Renal cortex interstitium (tissue), 11 donors: ENCODE measurements around the gene LRRC1. TPM values are rescaled to one million over a fixed set of nuclear protein-coding genes. Genes with fewer than 3 reads are reported as not detected.

Source experiments
- DNase-seq, 11 donors: peaks; one replicate each; pipeline ENCODE4 v3.0.0-alpha.2; 2013; ENCODE audit warnings: low read depth in 9 of 11, low spot score in 4 of 11; ENCODE audit errors: extremely low read depth in 1 of 11
- polyA plus RNA-seq, 3 donors: library from polyadenylated mRNA; unstranded; fragments of 120-200 nt; gene quantifications; one replicate each; pipeline ENCODE4 v1.2.1, GENCODE V29; 2013; ENCODE audit not compliant: insufficient read length in 3 of 3

LRRC1 gene
- polyA plus RNA-seq, 3 donors = 25.0 to 33.3 (median 27.2) TPM

GRCh38 chr6:53860511-53860910 is 65.7 kb downstream of the LRRC1 start:
- DNase-seq = no peak

- no peak for DNase-seq
Observed at GRCh38 chr6:53861518-53861917, 66.7 kb downstream of the LRRC1 start.

- no peak for DNase-seq
Observed at GRCh38 chr6:53862662-53863462, 68.1 kb downstream of the LRRC1 start.

- DNase-seq = no peak
Observed at GRCh38 chr6:53864781-53865180, 70.0 kb downstream of the LRRC1 start.

- DNase-seq = no peak
Observed at GRCh38 chr6:53866226-53866625, 71.4 kb downstream of the LRRC1 start.

GRCh38 chr6:53868626-53869025 is 73.8 kb downstream of the LRRC1 start:
- no peak for DNase-seq

- DNase-seq = peak in 1 of 11 donors; percentile 9
Observed at GRCh38 chr6:53869964-53870363, 75.2 kb downstream of the LRRC1 start.

- no peak for DNase-seq
Observed at GRCh38 chr6:53873922-53874321, 79.1 kb downstream of the LRRC1 start.

GRCh38 chr6:53874964-53875363 is 80.2 kb downstream of the LRRC1 start:
- DNase-seq = no peak

- no peak for DNase-seq
Observed at GRCh38 chr6:53877151-53877550, 82.3 kb downstream of the LRRC1 start.

- no peak for DNase-seq
Observed at GRCh38 chr6:53878808-53879207, 84.0 kb downstream of the LRRC1 start.

GRCh38 chr6:53879608-53880007 is 84.8 kb downstream of the LRRC1 start:
- DNase-seq = no peak

- DNase-seq = no peak
Observed at GRCh38 chr6:53887316-53887715, 92.5 kb downstream of the LRRC1 start.

GRCh38 chr6:53888931-53889330 is 94.1 kb downstream of the LRRC1 start:
- DNase-seq = no peak

- no peak for DNase-seq
Observed at GRCh38 chr6:53889365-53889764, 94.6 kb downstream of the LRRC1 start.

- no peak for DNase-seq
Observed at GRCh38 chr6:53892707-53893106, 97.9 kb downstream of the LRRC1 start.

- DNase-seq = no peak
Observed at GRCh38 chr6:53894091-53894490, 99.3 kb downstream of the LRRC1 start.

GRCh38 chr6:53896196-53896595 is 101.4 kb downstream of the LRRC1 start:
- DNase-seq = peak in 1 of 11 donors; percentile 17

- no peak for DNase-seq
Observed at GRCh38 chr6:53898026-53898795, 103.4 kb downstream of the LRRC1 start.

- no peak for DNase-seq
Observed at GRCh38 chr6:53899512-53899911, 104.7 kb downstream of the LRRC1 start.
